Activated naive CD8-positive, alpha-beta T cell treated with anti-CD3 and anti-CD28 coated beads, Interleukin-2, amount 50 U/mL, for 16 hours (primary cell): ENCODE data around the gene FADS2.

ENCODE experiments used
- DNase-seq: peaks from one replicate; pipeline ENCODE4 v3.0.0-alpha.2; 2020; ENCODE audit warnings: low read depth, low spot score

The FADS2 gene

DNA sequence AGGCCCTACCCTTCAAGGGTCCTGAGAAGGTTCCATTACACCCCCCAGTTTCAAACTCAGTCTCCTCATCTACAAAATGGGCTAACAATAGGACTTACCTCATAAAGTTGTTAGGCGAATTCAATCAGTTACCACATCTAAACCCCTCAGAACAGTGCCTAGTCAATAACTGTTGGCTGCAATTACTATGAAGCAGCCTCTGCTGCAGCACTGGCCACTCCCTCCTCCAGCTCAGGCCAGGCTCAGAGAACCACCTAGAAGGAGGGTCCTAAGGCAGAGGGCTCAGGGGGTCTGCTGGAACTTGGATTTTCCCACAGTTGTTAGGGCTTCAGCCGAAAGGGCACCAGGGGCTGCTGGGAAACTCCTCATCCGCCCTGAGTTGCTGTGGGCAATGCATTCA is 58.5 kb downstream of the FADS2 start:
- no peak for DNase-seq

DNA sequence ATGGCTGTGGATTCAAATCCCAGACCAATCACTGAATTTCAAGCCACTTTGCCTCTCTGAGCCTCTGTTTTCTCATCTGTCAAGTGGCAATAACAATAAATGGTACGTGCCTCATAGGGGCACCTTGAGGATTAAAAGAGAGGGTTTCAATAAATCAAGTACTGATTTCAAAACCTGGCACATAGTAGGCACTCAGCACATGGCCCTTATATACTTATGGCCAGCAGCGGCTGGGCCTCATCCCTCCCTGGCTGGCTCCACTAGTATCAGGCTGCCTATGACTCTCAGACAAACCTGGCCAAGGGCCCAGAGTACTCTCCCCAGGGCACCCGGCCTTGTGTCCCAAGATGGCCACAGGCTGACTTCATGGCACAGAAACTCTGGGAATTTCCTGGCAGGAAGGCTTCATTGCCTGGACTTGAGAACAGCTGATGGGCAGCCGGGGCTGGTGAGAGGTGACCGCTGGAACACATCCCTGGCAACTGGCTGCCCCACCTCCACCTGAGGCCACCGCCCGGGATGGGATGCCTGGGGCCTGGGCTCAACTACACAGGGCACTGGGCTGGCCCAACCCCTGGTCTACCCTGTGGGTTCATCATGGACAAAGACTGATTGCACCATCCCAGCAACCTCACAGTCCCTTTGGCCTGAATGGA is 59.9 kb downstream of the FADS2 start:
- no peak for DNase-seq

DNA sequence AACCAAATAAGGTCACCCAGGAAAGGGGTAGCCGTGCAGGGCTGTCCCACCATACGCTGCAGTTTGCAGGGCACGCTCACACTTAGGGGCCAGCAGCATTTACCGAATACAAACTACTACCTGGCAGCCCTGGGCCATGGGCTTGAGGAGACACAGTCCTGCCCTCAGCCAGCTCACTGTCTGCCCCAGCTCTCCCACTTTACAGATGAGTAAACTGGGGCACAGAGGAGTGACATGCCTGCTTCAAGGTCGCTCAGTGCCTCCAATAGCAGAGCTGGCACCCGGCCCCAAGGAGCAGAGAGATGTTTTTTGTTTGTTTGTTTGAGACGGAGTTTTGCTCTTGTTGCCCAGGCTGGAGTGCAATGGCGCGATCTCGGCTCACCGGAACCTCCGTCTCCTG is 60.5 kb downstream of the FADS2 start:
- no peak for DNase-seq

DNA sequence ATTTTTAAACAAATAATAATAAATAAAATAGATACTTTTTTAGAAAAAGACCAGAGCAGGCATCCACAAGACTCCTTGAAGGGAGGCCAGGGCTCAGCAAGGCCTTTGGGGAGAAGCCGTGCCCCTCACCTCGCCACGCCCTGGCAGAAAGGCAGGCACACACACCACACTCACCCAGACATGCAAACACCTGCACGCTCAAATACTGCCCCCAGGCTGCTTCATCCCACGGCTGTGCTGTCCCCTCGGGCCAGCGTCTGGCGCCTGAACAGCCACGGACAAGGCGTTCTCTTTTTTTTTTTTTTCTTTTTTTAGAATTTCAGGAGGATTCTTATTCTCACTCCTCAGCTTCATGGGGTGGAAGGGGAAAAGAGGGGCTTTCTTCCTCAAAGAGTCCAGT is 61.7 kb downstream of the FADS2 start:
- no peak for DNase-seq

DNA sequence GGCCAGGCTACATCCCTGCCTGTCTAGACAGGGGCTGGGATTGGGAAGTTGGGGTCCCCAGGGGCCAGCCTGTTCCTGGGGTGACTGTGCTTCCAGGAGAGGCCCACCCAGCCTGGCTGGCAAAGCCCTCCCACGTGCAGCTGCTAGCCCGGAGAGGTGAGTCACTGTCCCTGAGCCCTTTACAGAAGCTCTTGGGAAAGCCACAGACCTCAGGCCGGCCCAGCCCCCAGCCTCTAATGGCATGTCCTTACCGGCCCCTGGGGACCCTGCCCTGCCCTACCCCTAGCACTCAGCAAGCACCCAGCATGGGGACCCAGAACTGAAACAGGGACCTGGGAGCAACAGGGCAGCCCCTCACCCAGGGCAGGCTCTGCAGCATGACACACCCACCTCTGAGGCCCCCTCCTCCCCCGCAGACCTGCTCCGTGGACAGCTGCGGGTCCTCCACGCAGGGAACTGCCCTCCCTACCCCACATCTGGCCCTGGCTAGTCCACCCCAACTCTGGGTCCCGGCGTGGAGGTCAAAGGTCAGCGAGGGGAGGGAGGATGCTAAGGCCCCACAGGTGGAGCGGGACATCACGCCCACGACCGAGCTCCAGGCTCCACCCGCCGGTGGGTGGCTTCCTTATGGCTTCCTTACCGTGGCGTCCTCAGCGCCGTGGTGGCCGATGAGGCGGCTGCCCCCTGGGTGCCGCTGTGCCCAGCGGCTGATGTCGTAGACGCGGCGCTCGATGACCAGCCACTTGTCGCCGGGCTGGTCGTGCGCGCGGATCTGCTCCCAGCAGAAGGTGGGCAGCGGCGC is 62.6 kb downstream of the FADS2 start:
- no peak for DNase-seq

DNA sequence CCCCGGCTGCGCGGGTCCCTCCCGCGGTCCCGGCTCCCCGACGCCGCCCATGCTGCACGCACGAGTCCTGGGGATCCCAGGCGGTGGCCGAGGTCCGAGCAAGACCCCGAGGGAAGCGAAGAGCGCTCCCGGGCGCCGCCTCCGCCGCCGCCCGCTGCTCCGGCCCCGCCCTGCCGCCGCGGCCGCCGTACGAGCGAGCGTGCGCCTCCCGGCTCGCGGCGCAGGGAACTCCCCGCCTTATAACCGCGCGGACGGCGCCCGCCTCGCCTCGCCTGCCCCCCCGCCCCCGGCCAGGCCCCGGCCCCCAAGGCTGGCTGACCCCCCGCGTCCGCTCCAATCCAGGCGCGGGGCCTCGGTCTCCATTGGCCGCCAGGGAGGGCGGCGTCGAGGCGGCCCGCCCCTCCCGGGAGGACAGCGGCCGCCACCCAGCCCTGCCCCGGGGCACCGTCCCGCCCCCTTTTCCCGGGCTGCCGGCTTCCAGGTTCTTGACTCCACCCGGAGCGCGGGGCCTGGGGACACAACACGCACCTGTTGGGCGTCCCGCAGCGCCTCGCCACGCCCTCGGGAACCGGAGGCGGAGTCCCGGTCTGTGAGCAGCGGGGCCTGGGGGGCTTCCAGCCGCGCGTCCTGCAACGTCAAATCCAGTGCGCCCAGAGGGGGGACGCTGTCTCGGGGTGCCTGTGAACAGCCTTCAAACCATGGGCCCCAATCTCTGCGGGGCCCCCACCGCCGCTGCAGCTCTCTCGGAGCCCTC is 63.4 kb downstream of the FADS2 start, which contains the start of gene FADS3:
Gene FADS3 (minus strand): TSS at position 215 of the 754 bp plus-strand sequence. CDS start 164 bp downstream, at position 51.
- no peak for DNase-seq

DNA sequence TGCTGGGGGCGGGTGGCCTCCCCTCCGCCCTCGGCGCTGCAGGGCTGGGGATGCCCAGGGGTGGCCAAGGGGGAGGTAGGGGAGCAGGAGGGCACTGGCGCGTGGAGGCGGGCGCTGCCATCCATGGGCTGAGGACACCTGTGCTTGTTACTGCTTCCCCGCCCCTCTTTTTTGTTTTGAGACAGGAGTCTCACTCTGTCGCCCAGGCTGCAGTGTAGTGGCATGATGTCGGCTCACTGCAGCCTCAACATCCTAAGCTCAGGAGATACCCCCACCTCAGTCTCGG is 63.9 kb downstream of the FADS2 start:
- no peak for DNase-seq

DNA sequence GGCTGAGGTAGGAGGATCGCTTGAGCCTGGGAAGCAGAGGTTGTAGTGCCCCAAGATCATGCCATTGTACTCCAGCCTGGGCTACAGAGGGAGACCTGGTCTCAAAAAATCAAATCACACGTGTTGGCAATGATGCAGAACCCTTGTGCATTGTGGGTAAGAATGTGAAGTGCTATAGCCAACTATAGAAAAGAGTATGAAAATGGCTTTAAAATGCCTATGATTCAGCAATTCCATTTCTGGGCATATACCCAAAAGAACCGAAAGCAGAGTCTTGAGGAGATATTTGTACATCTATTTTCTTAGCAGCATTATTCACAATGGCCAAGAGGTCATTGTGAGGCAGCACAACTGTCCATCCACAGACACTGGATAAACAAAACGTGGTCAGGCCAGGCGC is 65.9 kb downstream of the FADS2 start:
- DNase-seq, result no peak

DNA sequence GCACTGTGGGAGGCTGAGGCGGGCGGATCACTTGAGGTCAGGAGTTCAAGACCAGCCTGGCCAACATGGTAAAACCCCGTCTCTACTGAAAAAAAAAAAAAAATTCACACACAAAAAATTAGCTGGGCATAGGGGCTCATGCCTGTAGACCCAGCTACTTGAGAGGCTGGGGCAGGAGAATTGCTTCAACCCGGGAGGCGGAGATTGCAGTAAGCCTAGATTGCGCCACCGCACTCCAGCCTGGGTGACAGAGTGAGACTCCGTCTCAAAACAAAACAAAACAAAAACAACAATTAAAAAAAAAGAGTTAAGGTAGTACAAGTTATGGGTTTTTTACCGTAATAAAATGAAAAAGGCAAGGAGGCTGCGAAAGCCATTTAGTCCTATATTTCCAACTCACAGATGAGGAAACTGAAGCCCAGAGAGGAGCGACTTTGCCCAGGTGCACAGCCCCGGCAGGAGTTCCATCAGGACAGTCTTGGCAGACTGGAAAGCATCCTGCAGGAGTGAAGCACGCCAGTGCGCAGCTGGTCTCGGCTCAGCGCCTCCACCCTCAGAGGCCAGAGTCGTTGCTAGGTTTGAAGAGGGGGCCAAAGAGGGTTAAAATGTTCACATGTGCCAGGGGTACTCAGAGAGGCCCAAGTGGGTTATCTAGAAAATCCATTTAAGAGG is 67.1 kb downstream of the FADS2 start:
- DNase-seq, result no peak

DNA sequence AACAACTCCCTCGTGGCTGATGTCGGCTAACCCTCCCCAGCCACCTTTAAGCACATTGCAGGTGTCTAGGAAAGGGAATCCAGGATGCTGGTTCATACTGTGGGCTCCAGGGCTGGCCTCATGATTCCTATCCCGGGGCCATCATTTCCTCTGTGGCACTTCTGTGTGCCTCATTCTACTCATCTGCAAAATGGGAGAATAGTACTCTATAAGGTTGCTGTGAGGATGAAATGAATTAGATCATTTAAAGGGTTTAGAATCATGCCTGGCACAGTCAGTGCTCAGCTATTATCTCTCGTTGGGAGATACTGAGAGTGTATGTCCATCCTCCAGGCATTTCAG is 67.6 kb downstream of the FADS2 start:
- DNase-seq, result no peak

DNA sequence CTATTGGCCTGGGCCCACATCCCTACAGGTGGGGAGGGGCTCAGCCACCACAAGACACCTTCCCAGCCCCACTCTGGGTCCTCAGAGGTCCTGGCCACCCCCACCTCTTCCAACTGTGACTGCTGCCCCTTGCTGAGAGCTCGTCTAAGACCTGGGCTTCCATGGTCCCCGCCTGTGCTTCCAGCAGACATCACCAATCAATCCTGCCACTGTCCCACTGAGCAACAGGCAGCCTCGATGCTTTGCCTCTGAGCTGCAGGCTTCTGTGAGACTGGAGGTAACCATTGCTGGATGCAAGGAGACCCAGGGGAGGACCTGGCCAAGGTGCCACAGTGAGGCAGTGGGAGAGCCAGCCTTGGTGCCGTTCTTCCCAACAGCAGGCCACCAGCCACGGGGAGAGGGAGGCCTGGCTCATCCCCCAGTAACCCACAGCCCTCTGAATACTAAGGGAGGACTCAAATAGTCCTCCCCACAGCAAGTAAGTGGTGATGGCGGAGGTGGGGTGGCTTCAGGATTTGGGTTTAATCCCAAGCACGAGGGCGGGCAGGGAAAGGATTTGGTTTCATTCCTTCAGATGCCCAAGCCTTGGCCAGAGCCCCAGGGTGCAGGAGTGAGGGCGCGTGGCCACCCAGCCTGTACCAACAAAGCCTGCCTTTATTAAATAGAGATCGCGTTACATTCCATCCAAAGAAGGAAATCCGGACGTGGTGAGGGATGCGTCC is 68.7 kb downstream of the FADS2 start:
- DNase-seq, result no peak

DNA sequence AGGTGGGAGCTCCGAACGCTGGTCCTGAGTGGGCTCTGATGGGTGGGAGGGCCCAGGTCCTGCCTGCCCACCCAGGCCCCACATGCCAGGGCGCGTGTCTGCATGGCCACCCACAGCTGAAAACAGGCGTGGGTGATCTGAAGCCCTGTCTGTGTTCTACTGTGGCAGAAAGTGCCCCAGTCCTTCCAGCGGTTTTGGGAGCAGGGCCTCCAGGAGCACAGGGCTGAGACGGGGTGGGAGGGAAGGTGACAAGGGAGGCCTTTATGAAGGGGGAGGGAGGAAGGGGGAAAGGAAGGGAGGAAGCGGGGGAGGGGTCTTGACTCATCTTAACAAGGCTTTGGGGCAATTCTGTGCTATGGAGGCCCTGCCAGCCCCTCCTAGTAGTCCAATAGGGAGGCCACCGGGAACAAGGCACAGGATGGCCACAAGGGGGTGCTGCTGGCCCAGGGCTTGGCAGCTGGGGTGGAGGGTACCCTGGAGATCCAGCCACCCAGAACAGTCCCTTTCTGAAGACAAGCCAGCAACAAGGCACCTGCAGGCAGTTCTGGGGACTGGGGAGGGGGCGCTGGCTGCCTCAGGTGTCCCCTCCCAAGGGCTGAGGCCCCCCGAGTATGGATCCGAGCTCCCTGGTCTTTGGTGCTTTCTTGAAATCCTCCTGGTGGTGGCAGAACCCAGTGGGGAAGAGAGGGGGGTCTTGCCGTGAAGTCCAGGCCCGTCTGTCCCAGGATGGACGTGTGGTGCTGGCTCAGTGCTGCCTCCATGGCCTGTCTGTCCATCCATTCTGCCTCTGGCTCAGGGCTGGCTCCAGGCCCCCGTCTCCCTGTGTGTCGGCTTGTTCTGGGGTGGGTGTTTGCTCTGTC is 69.5 kb downstream of the FADS2 start:
- DNase-seq, result peak; percentile 57

DNA sequence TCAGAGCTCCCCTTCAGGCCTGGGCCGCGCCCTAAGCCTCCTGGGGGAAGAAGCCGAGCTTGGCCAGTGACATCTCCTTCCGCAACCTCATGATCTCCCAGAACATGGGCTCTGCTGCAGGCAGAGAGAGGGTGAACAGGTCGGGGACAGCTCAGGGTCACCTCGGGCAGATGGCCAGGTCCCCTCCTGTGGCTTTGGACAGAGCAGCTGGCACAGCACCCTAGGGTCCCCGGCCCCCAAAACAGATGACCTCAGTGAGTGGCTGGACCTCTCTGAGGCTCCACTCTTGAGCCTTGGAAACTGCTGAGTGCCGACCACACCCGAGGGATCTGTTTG is 70.1 kb downstream of the FADS2 start:
- no peak for DNase-seq

DNA sequence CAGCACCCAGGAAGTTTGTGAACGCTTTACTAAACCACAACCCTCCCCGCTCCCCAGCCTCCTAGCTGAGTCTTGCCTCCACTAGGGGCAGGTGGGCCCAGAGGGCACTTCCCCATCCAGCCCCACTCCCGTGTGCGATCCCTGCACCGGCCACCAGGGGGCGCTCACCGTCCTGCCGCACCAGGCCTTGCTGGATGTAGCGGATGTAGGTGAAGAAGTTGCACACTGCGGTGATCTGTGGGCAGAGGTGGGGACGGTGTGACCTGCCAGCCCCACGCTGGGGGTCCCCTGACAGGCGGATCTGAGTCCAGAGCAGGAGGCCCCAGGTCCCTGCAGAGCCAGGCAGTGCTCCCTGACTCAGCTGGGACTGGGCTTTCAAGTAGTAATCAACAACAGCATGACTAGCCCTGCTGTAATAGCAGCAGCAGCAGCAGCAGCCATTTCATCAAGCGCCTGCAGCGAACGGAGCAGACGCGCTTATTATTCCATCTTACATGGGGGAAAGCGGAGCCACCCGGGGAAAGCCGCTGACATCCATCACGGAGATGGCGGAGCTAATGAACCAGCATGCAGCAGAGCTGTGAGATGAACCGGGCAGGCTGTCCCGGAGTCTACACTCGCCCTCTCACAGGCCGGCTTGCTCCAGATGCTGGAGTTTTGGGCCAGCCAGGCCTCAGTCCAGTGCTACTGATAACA is 71.2 kb downstream of the FADS2 start:
- DNase-seq, result peak; percentile 80

DNA sequence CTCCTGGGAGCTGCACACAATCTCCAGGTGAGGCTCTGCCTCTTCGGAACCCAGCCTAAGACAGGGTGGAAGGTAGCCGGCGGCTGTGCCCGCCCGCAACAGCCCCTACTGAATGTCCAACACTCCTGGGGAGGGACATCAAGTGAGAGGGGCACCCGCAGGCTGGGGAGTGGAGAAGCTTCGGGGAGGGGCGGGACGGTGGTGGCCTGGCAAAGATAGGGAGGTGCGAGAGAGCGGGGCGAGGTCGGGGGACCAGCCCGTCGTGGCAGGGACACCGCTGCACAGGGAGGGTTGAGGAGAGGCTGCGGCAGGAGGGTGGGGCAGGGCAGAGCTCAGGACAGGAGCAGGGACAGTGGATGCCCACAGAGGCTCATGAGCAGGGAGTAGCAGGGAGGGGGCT is 72.2 kb downstream of the FADS2 start:
- DNase-seq, result no peak

DNA sequence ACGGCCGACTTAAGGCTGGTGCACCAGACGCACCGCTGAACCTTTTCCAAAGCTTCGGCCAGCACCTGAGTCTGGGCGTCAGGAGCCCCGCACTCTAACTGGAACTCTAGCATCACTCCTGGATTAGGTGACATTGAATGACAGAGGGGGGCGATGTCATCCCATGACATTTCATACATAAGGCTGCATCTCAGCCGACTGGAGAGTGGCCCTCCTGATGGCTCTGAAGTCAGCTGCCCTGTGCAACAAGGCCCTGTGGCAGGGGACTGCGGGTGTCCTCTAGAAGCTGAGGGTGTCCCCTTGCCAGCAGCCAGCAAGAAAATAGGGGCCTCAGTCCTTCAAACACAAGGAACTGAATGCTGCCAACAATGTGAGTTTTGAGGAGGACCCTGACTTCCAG is 73.3 kb downstream of the FADS2 start:
- DNase-seq, result no peak

DNA sequence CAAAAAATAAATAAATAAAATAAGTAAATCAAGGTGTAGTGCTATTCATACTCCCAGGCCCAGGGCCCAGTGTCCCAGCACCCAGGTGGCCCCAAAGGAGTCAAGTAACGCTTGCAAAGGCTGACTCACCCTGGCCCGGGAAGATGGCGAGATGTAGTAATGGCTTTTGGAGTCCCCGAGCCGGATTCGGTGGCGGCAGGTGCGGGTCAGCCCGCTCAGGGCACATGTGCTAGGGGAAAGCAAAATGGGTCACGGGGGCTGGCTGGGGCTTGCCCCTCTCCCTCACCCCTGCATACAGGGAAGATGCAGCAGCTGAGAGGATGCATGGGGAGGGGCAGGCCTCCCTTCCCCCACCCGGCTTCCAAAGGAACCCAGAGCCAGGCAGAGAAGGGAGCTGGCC is 74.2 kb downstream of the FADS2 start:
- DNase-seq, result no peak

DNA sequence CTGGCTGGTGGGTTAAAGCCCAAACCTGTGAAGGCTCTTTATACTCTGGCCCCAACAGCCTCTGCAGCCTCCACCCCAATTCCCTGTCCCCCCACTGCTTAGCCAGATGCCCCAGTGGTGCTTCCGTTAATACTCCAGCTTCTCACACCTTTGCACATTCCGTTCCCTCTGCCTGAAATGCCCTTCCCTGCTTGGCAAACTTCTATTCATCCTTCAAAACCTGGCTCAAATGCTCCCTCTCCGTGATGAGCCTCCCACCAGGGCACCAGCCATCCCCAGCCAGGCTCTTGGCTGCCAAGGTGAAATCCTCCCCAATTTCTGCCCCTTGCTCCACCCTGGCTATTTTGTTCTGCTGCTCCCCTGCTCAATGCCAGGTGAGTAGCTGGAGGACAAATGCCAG is 75.7 kb downstream of the FADS2 start:
- no peak for DNase-seq

DNA sequence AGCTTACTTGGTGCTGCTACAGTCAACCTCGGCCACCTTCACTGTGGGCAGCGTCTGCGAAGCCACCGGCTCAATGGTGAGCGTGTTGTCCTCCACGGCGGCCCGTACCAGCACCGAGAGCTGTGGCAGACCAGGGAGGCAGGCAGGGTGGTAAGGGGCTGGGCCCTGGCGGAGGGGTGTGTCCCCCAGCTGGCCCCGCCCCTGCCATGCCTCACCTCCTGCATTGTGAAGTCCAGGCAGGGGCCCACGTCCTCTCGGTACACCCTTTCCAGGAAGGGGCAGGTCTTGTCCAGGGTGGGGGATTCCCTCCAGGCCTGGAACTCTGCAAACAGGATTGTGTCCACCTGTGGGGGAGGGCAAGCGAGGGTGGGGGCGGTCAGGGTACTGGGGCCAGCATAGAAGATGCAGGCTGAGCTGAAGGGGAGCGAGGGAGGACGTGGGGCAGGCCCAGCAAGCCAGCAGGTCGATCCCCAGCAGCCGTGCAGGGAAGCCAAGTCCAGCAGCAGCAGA is 76.5 kb downstream of the FADS2 start:
- DNase-seq, result no peak

DNA sequence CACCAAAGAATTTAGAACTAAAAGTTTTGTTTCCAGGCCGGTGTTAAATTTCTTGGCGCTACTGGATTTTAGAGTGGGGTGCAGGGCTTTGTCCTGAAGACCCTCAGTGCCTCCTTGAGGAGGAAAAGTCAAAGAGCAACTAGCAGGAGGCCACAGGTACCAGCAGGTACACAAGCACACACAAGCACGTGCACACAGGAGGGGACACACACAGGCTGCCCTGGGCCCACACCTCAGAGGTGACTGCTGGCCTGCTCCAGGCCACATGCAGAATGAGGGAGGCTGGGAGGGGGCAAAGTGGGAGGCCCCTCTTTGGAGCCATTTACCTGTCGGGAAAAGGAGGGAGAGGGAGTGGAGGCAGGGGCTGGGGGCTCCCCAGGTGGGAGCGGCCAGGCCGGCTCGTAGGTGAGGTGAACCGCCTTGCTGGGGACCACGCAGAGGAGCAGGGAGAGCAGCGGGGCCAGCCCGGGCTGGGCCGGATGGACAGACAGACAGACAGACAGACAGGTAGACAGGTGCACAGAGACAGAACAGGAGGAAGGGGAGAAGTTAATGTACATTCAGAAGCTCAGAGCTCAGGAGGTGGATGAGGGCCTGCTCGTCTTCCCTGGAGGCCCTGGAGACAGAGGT is 77.1 kb downstream of the FADS2 start:
- DNase-seq, result no peak
